ENCODE results near the gene NOTCH2. TPM values are rescaled to one million over a fixed set of nuclear protein-coding genes. Genes with fewer than 3 reads are reported as not detected.

NOTCH2 gene
- total and polyA plus RNA-seq, 10 of the 15 experiments (the other 5 are each of a cell fraction or from before 2014, with no cell fraction given): 0.02 to 2.0 (median 0.62) TPM; not detected in 1

DNA sequence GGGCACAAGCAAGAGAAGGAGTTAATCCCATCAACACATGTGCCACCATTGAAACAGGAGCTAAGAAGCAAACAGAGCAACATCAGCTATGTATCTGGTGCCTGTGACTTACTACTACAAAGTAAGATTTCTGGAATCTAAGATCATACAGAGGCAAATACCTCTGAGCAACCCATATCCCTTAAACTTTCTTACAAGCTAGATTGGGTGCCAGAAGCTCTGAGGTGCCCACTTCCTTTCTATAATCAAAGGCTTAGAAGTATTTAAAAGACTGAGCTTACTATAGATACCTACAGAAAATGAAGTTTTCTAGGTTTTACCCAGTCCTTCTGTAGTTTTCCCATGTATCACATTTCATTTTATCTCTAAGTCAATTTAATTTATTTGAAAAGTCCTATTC, 128.8 kb downstream of the NOTCH2 start:
- Histone ChIP-seq H4K20me1 (ENCODE audit: control insufficient read depth, insufficient read depth) (no peaks in the 10 kb centered on the region), H3K9me3 (replicated peaks; ENCODE audit: control insufficient read depth, insufficient read depth, low read length) (no peaks in the 10 kb centered on the region), H3K36me3 (ENCODE audit: control insufficient read depth in 2 of 2, insufficient read depth in 2 of 2, low read length in 1 of 2) (no peaks in the 10 kb centered on the region), H3K27me3 (replicated peaks in 1 of 2; ENCODE audit: control insufficient read depth in 2 of 2, insufficient read depth in 2 of 2, low read length in 1 of 2) (no peaks in the 10 kb centered on the region; a peak in 1 of 4 replicates), H3K4me2 (ENCODE audit: control insufficient read depth, insufficient read depth) (no peak overlapping the region), H3K27ac (ENCODE audit: control insufficient read depth, insufficient read depth) (no peak overlapping the region), H3K4me1 (ENCODE audit: control insufficient read depth, insufficient read depth, low read length) (no peaks in the 10 kb centered on the region), H3K4me3 (no peak overlapping the region), H3K9ac (ENCODE audit: control insufficient read depth, insufficient read depth, low read length) (no peak overlapping the region), H2AFZ (ENCODE audit: control insufficient read depth, low read depth, low read length) (no peak overlapping the region), H3K79me2 (ENCODE audit: control insufficient read depth, insufficient read depth, low read length) (no peaks in the 10 kb centered on the region)
- intact Hi-C loops (cut with micrococcal nuclease; ENCODE audit: unreplicated experiment): no loop called here
- in situ Hi-C loops (cut with MboI): no loop called here
- RAD21 ChIA-PET (ENCODE audit: unreplicated experiment): no interaction called here
- CTCF ChIA-PET: interaction anchor here (0.9 to 2.2 kb wide), 2 partner anchors 8 to 9 kb away, joined by 3 to 8 read pairs; no protein-coding TSS in a partner anchor
- TF ChIP-seq EED (IDR thresholded peaks at IDR 0.05; ENCODE audit: low read depth): no peak
- TF ChIP-seq SMC3 (IDR thresholded peaks at IDR 0.05; ENCODE audit: borderline replicate concordance, low read length): no peak
- no peak for ATAC-seq
- no peak for FAIRE-seq
- no peak for DNase-seq (ENCODE audit: low read depth, low spot score)
- SMC1A ChIA-PET (ENCODE audit: uncharacterized antibody, unreplicated experiment): interaction anchor here (1.2 kb wide), 1 partner anchor 12 kb away, joined by 3 read pairs; no protein-coding TSS in a partner anchor
- POLR2A ChIA-PET: no interaction called here
- BruUV-seq (replicated peaks): no TSS peak

DNA sequence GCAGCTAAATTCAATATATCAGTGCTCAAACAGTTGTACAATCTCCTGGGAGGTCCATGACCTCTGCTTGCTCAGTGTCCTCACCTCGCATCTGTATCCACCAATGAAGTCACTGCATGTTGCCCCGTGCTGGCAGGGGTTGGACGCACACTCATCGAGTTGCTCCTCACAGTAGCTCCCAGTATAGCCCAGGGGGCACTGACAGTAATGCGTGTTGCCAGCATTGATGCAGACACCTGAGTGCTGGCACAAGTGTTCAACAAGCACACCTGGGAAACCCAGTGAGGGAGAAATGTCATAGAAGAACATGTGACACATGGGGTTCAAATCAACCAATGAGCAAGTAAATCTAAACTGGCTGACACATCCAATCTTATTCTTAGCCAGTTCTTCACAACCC, 132.3 kb downstream of the NOTCH2 start:
- Histone ChIP-seq H3K4me1 (ENCODE audit: control insufficient read depth, insufficient read depth, low read length) (no peaks in the 10 kb centered on the region), H3K9ac (ENCODE audit: control insufficient read depth, insufficient read depth, low read length) (no peak overlapping the region), H4K20me1 (ENCODE audit: control insufficient read depth, insufficient read depth) (no peaks in the 10 kb centered on the region), H3K9me3 (replicated peaks; ENCODE audit: control insufficient read depth, insufficient read depth, low read length) (no peaks in the 10 kb centered on the region), H3K36me3 (ENCODE audit: control insufficient read depth in 2 of 2, insufficient read depth in 2 of 2, low read length in 1 of 2) (no peaks in the 10 kb centered on the region), H2AFZ (ENCODE audit: control insufficient read depth, low read depth, low read length) (no peak overlapping the region), H3K4me2 (ENCODE audit: control insufficient read depth, insufficient read depth) (no peak overlapping the region), H3K27me3 (replicated peaks in 1 of 2; ENCODE audit: control insufficient read depth in 2 of 2, insufficient read depth in 2 of 2, low read length in 1 of 2) (no peaks in the 10 kb centered on the region; a peak in 1 of 4 replicates), H3K79me2 (ENCODE audit: control insufficient read depth, insufficient read depth, low read length) (no peaks in the 10 kb centered on the region), H3K27ac (ENCODE audit: control insufficient read depth, insufficient read depth) (no peak overlapping the region), H3K4me3 (no peak overlapping the region)
- DNase-seq (ENCODE audit: low read depth, low spot score) (no peak), FAIRE-seq (no peak), ATAC-seq (no peak)
- 87% methylated on average over 5 of the region's 5 CpGs for WGBS (ENCODE audit: insufficient coverage, insufficient replicate concordance, low lambda C conversion rate, missing lambda C conversion rate)
- no TSS peak for BruUV-seq (replicated peaks)
- ChIA-PET POLR2A (no interaction called here), SMC1A (ENCODE audit: uncharacterized antibody, unreplicated experiment) (no interaction called here), CTCF (interaction anchor here (1.2 to 1.7 kb wide), 3 partner anchors 10 to 51 kb away, joined by 3 to 5 read pairs (median 4); no protein-coding TSS in a partner anchor), RAD21 (ENCODE audit: unreplicated experiment) (no interaction called here)
- intact Hi-C loops (cut with micrococcal nuclease; ENCODE audit: unreplicated experiment): no loop called here
- in situ Hi-C loops (cut with MboI): loop anchor here (10.0 kb wide), 1 partner anchor 62 kb away; no protein-coding TSS in a partner anchor
- TF ChIP-seq TARDBP (IDR thresholded peaks at IDR 0.05; ENCODE audit: borderline replicate concordance) (no peak), TCF7 (IDR thresholded peaks at IDR 0.05; ENCODE audit: borderline replicate concordance) (no peak), TBL1XR1 (IDR thresholded peaks at IDR 0.05; ENCODE audit: low read depth, low read length) (no peak), CEBPB (IDR thresholded peaks at IDR 0.05; ENCODE audit: borderline replicate concordance in 1 of 2, low read depth in 2 of 2, low read length in 2 of 2) (no peak), MYB (IDR thresholded peaks at IDR 0.05; ENCODE audit: borderline replicate concordance, low read depth, low read length) (no peak), MEF2B (IDR thresholded peaks at IDR 0.05; ENCODE audit: partially characterized antibody, poor library complexity, severe bottlenecking) (no peak), STAT3 (IDR thresholded peaks at IDR 0.05; ENCODE audit: low read depth, low read length) (no peak), IKZF1 (conservative IDR thresholded peaks at IDR 0.05) (no peak)
- TF ChIP-seq, protein P1, sequence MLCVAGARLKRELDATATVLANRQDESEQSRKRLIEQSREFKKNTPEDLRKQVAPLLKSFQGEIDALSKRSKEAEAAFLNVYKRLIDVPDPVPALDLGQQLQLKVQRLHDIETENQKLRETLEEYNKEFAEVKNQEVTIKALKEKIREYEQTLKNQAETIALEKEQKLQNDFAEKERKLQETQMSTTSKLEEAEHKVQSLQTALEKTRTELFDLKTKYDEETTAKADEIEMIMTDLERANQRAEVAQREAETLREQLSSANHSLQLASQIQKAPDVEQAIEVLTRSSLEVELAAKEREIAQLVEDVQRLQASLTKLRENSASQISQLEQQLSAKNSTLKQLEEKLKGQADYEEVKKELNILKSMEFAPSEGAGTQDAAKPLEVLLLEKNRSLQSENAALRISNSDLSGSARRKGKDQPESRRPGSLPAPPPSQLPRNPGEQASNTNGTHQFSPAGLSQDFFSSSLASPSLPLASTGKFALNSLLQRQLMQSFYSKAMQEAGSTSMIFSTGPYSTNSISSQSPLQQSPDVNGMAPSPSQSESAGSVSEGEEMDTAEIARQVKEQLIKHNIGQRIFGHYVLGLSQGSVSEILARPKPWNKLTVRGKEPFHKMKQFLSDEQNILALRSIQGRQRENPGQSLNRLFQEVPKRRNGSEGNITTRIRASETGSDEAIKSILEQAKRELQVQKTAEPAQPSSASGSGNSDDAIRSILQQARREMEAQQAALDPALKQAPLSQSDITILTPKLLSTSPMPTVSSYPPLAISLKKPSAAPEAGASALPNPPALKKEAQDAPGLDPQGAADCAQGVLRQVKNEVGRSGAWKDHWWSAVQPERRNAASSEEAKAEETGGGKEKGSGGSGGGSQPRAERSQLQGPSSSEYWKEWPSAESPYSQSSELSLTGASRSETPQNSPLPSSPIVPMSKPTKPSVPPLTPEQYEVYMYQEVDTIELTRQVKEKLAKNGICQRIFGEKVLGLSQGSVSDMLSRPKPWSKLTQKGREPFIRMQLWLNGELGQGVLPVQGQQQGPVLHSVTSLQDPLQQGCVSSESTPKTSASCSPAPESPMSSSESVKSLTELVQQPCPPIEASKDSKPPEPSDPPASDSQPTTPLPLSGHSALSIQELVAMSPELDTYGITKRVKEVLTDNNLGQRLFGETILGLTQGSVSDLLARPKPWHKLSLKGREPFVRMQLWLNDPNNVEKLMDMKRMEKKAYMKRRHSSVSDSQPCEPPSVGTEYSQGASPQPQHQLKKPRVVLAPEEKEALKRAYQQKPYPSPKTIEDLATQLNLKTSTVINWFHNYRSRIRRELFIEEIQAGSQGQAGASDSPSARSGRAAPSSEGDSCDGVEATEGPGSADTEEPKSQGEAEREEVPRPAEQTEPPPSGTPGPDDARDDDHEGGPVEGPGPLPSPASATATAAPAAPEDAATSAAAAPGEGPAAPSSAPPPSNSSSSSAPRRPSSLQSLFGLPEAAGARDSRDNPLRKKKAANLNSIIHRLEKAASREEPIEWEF (IDR thresholded peaks at IDR 0.05; ENCODE audit: insufficient replicate concordance, low read depth, low read length): no peak

All from GM12878 (cell line).